ENCODE results near the gene TENT4B.
"Not testable (repeated sequence)": the region's sequence is repeated elsewhere in the genome, so short reads cannot be mapped to it uniquely, and the experiment has no call there.

TENT4B gene

GRCh38 chr16:50238314-50238713, 85.2 kb downstream of the TENT4B start:
- DNase-seq, result no peak

GRCh38 chr16:50238868-50239301, 85.8 kb downstream of the TENT4B start:
- no peak for DNase-seq

GRCh38 chr16:50243024-50243423, 89.9 kb downstream of the TENT4B start:
- not testable (repeated sequence) for DNase-seq

GRCh38 chr16:50244140-50244503, 91.0 kb downstream of the TENT4B start:
- no peak for DNase-seq

DNA sequence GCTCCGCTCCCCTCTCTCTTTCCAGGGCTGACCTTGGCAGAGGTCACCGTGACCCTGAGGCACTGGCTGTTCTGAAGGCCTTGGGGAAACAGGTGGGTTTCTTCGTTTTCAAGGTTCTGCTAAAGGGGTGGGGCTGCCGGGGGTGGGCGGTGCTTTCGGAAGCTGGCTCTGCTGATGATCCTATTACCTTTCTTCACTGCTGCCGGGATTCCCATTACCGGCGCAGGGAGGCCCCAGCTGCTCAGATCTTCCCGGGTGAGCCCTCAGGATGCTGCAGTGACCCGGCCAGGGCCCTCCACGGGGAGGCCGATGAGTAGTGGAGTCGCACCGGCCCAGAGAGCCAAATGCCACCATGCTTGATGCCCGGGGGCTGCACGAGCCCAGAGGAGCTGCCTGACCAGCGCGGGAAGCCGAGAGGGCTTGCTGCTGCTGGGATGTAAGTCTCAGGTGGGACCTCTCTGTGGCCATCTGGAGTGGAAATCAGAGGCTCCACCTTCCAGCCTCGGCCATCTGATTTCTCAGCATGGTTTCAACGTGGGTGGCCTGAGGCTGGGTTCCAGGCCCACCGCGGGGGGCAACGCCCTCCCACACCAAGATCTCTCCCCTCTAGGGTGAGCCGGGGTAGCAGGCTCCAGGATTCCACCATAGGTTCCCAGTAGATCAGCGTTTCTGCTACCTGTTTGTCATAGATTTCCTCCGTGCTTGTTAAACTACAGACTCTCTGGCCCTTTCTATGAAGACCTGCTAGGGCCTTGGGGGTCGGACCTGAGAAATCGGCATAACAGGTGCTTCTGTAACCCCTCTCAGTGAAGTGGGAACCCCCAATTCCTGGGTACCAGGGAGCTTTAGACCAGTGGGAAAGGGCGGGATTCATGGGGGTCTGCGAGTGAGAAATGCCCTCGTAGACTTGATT, 91.7 kb downstream of the TENT4B start:
- no peak for DNase-seq

- DNase-seq, result no peak
These were observed 92.6 kb downstream of the TENT4B start for GRCh38 chr16:50245417-50246298.

DNA sequence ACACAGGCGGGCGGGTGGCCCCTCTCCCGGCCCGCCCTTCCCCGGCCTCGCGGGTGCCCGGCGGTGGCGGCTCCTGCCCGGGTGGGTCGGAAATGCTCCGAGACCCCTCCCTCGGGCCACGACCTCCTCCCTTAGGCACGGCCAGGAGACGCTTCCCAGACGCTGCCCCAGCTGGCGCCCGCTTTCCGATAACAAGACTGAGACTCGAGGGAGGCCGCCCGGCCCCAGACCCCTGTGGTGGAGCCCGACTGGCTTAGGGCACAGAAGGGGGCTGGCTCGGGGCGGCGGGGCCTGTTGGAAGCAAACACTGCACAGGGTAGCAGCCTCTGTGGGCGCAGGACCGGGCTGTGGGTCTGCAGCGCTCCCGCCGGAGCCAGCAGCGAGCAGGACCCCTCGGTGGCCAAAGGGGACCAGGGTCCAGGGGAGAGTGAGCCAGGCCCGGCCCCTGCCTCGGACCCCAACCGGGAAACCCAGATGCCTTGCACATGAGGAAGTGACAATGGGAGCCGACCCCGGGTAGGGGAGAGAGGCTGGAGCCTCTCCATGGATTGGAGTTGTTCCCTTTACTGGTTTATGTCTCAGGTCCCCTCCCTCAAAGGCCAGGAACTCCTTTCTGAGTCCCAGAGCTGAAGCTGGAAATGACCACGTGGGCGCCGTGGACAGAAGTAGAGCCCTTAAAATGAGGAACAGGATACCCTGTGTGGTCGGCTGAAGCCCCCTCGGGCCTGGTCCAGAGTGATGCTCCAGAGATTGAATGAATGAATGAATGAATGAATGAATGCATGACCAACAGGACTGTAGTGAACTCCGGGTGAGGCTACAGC, 93.4 kb downstream of the TENT4B start:
- no peak for DNase-seq

DNA sequence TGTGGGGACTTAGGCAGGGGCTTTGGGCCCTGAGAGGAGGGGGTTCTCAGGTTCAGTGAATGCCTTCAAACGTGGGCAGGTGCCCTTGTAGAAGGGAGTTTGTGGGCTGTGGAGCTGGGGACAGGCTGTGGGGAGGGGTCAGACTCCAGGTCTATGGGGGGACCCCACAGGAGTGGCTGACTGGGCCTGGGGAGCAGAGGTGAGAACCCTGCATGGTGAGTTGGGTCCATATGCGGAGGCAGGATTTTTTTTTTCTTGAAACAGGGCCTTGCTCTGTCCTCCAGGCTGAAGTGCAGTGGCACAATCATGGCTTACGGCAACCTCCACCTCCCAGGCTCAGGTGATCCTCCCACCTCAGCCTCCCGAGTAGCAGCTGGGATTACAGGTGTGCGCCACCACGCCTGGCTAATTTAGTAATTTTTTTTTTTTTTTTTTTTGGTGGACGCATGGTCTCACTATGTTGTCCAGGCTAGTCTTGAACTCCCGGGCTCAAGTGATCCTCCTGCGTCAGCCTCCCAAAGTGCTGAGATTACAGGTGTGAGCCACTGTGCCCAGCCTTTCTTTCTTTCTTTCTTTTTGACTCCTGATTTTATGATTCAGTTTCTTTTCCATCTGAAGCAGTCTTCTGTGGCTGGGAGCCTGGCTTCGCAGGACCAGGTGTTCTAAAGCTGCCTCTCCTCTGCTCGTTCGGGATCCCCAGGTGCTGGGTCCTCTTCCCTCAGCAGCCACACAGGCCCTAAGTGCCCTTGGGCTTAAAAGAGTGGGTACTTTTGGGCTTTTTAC, 94.2 kb downstream of the TENT4B start:
- no peak for DNase-seq

- no peak for DNase-seq
These were observed 95.0 kb downstream of the TENT4B start for GRCh38 chr16:50247906-50248608.

DNA sequence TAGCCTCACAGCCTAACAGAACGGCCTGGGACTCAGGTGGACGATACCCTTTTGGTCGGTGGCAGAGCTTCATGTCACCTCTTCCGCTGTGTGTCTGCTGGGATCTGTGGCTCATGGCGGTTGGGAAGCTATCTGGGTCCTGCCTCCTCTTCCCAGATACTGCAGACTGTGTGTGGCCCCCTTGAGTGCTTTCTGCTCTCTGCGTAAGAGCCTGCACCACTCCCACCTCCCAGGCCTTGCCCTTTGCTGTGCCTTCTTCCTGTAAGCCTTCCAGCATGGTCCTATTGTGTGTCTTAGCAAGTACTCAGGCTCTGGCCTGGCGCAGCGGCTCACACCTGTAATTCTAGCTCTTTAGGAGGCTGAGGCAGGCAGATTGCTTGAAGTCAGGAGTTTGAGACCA, 95.7 kb downstream of the TENT4B start:
- no peak for DNase-seq

GRCh38 chr16:50251375-50252081, 98.4 kb downstream of the TENT4B start:
- no peak for DNase-seq

- no peak for DNase-seq
These were observed 99.0 kb downstream of the TENT4B start for GRCh38 chr16:50252082-50252611.

- DNase-seq, result no peak
These were observed 99.9 kb downstream of the TENT4B start for GRCh38 chr16:50252874-50253513.

- DNase-seq, result no peak
These were observed 100.4 kb downstream of the TENT4B start for GRCh38 chr16:50253514-50253910.

GRCh38 chr16:50254072-50254471, 101.0 kb downstream of the TENT4B start:
- no peak for DNase-seq

GRCh38 chr16:50255538-50255937, 102.4 kb downstream of the TENT4B start:
- DNase-seq, result no peak

- DNase-seq, result no peak
These were observed 103.5 kb downstream of the TENT4B start for GRCh38 chr16:50256604-50257003.

- DNase-seq, result no peak
These were observed 104.8 kb downstream of the TENT4B start for GRCh38 chr16:50257876-50258275.

GRCh38 chr16:50259334-50260205, 106.5 kb downstream of the TENT4B start:
- no peak for DNase-seq

All from NCI-H2081 treated with DMSO at 0.1 percent for 48 hours (cell line).